NCI-H187 (cell line): ENCODE data around the gene INPP5A.
A peak's percentile ranks its signal among the peaks of the same experiment; 100 is the strongest.

Experiments
- DNase-seq, 2 experiments: peaks; one replicate each; lab custom pipeline; 2025; lab: John Stamatoyannopoulos, UW

INPP5A gene

DNA sequence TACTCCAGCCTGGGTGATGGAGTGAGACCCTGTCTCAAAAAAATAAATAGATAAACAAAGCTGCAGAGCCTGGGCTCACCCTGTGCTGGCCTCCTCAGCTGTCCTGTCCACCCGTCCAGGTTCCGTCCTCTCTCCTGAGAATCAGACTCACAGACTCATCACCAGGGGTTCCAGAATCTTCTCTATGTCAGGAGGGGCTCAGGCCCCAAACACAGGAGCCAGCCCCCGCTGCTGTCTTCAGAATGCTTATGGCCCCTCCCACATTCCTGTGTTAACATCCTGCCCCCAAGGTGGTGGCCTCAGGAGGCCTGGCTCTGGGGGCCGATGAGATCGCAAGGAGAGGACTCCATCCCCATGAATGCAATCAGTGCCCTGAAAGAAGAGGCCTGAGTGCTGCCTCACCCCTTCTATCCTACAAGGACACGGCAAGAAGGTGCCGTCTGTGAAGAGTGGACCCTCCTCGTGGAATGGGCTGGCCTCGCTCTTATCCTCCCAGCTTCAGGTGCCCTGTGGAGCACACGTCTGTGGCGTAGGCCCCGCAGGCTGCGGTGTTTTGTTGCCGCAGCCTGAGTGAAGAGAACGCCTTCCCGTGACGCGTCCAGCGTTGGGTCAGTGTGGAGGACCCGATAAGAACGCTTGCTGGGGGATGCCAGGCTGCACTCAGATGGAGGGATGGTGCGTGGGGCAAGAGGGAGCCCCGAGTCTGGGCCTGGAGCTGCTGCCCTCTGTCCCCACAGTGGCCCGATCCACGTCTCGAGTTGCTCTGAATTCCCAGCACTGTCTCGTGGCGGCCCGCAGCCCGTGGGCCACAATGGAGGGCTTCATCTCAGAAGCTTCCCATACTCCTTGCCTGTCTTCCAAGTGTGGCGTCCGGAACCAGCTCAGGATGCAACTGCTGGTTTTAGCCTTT lies 77.1 kb downstream of the INPP5A start:
- no peak for DNase-seq

DNA sequence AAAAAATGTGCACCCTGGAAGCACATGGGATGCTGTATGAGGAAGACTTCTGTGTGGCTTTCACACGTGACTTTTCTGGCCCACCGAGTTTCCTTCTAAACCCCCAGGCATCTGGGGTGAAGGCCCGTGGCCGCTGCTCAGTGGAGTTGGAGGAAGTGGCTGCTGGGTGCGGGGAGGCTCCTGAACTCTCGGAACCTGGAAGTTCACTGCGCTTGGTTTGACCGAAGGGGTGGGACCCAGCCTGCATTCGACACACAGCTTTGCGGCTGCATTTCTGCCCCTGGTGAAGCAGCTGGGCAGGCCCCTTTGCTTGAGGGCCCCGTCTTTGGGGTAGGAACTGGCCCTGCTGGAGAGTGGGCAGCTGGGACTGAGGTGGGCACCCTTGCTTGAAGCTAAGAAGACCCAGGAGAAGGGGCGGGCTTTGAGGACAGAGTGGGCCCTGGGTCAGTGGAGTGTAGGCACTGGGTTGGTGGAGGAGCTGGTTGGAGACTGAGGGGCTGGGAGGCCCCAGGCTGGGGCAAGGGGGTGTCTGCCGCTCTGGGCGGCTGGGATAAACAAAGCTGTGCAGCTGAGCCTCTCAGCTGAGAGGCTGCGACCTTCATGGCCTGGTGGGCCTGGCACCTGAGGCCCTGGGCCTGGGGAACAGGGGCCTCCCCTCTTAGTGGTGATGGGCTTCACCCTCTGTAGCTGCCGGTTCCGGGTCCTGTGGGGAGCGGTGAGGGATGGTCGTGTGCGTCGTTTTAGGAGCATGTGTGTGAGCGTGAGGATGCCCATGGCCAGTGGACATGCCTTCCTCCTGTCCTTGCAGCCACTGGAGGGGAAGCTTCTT lies 78.0 kb downstream of the INPP5A start:
- no peak for DNase-seq

DNA sequence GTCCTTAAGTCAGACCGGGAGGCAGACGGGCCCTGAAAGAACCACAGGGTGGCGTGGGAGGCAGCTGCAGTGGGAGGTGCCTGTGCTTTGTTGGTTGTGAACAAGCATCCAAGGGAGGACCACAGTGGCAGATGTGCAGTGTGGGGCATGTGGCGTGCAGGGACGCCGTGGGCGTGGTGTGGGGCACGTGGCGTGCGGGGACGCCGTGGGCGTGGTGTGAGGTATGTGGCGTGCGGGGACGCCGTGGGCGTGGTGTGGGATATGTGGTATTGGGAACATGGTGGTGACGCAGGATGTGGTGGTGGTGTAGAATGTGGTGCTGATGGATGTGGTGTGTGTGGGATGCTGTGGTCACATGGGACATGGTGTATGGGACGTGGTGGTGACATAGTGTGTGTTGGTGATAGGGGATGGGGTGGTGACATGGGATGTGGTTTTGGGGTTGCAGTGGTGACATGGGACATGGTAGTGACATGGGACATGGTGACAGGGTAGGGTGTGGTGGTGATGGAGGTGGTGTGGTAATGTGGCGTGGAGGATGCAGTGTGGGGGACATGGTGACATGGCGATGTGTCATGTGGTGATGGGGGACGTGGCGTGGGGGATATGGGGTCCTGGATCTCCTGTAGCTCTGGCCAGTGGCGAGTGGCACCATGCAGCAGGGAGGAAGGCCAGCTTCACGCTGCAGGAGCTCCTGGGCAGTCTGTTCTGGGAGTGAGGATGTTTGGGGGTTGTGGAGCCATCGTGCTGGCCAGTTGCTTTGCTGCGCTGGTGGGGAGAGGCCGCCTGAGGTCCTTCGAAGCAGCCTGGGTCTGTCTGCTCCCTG lies 78.8 kb downstream of the INPP5A start:
- no peak for DNase-seq

DNA sequence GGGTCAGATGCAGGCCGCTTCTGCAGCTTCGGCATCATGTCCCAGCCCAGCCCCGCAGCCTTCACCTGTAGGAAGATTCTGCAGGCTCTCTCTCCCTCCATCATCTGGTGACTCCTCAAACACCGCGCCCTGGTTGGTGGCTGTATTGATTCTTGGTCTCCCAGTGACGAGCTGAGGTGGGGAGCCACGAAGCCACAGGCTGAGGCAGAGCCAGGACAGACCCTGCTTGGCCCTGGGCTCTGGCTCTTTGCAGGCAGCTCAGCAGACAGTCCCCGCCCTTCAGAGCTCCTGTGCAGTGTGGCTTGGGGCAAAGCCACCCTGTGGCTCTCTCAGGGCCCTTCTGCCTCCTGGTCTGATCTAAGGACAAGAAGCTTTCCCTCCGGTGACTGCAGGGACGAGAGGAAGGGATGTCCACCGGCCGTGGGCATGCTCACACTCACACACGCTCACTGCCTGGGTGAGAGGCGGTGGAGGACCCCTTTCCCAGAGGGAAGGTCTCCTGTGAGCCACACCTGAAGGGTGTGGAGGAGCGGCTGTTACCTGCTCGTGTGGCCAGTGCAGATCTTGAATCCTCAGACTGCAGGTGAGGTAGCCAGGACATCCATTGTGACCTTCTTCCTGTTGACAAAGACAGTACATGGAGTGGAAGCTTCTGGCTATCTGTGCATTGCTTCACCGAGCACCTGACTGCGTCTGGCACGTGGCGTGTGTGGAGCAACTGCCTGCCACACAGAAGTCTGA lies 79.6 kb downstream of the INPP5A start:
- DNase-seq = no peak

DNA sequence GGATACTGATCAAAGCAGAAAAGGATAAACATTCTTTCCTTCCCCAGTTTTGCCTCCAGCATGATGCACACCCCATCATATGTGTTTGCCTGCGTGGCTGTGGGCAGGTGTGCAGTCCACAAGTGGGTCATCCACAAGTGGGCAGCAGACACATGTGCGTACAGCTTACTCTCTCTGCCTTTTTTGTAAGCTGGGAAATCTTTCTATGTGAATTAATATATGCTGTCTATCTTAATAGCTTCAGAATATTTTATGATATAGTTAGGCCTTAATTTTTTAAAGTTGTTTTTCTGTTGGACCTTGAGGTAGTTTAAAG lies 80.1 kb downstream of the INPP5A start:
- DNase-seq = no peak

DNA sequence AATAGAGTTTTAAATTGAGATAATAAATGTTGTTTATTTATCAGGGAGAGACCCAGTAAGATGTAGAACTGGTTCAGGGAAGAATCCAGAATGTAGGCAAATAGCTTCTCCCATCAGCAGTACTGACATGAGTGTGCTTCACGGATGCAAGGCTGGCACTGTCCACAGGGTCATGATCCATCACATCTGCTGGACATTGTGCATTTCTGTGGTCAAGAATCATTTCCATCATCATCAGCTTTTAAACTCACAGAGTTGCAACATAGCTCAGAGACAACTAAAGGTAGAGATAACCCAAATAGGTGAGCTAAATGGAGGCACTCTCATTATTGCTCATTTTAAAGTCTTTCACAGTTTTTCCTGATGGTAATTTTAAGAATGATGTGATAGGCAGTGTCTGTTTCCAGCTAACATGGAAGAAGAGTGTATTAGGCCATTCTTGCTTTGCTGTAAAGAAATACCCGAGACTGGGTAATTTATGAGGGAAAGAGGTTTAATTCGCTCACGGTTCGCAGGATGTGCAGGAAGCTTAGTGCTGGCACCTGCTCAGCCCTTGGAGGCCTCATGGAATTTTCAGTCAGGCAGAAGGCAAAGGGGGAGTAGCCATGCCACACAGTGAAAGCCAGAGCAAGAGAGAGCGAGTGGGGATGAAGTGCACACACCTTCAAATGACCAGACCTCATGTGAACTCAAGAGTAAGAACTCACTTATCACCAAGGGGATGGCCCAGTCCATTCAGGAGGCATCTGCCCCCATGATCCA lies 80.8 kb downstream of the INPP5A start:
- DNase-seq = no peak

DNA sequence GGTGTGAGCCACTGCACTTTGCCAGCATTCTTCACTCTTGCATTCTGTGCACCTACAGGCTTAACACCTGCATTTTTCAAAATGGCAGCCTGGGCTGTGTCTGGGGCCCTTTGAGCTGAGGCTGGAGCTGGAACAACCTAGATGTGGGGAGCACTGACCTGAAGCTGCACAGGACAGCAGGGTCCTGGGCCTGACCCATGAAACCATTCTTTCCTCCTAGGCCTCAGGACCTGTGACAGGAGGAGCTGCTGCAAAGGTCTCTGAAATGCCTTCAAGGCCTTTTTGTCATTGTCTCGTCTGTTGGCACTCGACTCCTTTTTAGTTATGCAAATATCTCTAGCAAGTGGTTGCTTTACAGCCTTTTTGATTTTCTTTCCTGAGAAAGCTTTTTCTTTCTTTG lies 82.3 kb downstream of the INPP5A start:
- no peak for DNase-seq

DNA sequence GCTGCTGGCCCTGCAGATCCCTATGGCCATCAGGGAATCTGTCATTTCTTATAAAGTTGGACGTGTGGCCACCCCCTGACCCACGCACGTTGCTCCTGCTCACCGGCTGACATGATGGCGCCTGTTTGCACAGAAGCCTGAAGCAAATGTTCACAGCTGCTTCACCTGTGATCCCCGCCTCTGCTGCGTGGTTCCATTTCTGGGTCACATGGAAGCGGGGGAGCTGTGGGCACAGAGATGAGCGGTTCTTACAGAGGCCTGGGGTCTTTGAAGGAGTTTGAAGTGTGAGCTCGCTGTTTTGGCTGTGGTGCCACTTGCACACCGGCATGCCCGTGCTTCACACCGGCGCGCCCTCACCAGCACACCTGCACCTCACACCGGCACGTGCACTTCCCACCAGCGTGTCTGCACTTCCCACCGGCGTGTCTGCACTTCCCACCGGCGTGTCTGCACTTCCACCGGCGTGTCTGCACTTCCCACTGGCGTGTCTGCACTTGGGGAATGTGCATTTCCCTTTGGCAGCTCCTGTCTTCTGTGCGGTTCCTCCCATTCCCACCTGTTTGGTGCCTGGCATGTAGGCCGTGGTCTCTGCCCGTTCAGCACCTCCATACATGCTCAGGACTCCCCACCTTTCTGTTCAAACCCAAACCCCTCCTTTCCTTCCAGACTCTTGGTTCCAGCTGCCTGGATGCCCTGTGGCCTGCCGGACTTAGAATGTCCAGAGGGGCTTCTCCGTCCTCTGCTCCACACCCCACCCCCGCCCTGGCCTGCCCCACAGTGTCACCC lies 86.7 kb downstream of the INPP5A start:
- DNase-seq = no peak

DNA sequence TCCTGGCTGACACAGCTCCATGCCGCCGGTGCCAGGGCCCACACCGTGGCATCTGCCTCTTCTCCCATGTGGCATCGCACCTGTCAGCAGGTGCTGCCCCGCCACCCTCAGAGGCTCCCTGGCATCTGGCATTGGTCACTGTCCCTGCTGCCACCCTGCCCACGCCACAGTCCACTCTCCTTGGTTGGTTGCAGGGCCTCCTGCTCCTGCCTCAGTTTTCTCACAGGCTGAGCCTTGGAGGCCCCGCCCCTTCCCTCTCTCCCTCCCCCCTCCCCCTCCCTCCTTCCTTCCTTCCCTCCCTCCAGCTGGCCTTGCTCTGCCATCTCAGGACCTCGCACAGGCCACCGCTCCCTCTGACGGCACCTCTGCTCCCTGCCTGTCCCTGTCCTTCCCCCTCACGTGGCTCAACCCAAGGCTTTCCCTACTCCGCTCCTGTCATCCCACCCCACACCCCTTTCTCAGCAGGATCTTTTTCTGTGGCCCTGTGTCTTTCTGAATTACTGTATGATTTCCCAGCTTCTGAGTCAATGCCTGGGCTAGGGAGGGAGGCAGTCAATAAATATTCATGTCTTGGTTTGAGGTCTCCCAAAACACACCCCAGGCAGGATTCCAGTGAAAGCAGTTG lies 87.4 kb downstream of the INPP5A start:
- no peak for DNase-seq

DNA sequence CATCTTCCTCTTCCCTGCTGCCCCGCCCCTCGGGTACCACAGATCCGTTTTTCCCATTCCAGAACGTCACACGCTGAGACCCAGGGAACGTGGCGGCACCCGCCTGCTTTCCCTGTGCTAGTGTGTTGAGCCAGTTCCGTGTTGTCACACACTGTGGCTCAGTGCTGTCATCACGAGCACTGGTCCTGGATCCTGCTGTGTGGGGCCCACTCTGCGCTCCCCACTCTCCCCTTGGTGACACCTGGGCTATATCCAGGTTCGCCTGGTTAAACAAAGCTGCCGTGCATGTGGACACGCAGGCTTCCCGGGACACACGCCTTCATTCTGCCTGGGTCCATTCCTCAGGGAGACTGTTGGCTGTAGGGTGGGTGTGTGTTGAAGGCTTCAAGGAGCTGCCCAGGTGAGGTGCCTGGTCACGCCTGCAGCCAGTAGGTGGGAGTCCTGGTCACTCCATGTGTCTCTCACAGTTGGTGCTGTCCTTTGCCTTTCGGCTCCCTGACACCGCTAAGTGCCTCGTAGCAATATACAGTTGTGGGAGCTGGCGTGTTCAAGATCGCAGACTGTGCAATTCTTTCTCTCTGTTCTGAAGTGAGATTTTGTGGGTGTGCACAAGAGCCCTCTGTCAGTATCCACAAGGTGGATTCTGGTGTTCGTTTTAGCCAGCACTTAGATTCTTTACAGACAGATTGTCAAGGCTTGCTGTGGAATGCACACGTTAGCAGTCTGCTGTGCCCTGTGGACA lies 88.6 kb downstream of the INPP5A start:
- DNase-seq = no peak

DNA sequence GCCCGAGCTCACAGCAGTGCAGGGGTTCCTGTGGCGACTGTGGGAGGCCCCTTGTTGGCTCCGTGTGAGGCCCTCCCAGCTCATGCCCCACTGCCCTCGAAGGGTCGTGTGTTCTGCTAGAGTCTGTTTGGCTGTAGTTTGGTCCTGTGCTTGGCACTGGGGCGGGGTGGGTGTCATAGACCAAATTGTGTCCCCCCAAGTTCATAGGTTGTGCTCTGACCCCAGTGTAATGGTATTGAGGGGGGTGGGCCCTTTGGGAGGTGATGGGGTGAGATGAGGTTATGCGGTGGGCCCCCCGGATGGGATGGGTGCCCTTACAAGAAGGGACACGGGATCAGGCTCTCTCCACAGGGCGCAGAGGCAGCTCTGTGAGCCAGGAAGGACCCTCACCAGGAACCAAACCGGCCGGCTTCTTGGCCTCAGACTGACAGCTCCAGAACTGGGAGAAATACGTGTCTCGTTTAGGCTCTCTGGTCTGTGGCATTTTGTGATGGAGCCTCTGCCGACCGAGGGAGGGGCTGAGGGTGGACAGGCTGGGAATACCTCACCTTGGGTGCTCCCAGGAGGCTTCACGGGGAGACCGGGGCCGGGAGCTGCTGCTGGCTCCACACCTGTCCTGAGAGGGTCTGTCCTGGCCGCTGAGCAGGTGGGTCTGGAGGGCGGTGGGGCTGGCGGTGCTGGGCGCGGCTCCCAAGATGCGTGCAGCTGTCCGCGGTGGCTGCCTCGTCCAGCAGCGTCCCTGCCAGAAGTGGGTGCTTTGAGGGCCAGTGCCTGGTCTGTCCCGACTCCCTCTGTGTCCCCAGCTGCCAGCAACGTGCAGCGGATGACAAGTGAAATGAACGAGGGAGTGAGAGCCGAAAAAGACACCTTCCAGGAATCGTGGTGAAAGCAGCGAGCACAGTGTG lies 89.4 kb downstream of the INPP5A start:
- no peak for DNase-seq

DNA sequence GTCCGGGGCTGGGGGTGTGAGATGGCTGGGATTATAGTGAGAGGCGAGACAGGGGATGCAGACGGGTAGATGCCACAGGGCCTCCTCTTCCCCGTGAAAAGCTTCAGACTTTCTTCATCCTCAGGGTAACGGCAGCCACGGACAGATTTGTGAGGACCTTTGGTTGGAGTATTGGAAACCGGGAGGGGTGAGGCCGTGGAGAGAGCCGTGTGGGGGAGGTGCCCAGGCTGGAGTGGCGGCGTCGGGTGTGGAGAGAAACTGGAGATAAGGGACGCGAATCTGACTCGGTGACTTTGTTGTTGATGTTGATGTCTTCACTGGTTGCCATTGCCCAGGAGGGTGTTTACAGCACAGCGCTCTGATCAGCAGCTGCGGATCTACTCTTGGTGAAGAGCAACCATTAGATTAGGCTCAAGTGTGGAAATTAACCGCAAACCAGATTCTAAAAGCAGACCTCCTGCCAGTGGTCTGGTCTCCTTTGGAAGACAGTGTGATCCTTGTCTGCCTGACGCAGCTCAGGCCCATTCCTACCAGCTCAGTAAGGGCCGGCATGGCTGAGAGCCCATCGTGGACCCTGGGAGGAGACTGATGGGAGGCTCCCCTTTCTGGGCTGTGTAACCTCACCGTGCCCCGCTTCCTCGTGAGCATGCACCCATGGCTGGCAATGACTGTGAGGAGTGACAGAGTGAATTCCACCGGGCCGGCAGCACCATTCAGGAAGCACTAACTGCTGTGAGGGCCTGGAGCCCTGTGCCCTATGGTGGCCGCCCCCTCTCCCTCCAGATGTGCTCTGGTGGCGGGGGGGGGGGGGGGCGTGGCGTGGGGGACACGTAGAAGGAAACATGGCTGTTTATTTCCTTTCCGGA lies 90.3 kb downstream of the INPP5A start:
- DNase-seq = peak in 1 of 2 experiments; percentile 7

DNA sequence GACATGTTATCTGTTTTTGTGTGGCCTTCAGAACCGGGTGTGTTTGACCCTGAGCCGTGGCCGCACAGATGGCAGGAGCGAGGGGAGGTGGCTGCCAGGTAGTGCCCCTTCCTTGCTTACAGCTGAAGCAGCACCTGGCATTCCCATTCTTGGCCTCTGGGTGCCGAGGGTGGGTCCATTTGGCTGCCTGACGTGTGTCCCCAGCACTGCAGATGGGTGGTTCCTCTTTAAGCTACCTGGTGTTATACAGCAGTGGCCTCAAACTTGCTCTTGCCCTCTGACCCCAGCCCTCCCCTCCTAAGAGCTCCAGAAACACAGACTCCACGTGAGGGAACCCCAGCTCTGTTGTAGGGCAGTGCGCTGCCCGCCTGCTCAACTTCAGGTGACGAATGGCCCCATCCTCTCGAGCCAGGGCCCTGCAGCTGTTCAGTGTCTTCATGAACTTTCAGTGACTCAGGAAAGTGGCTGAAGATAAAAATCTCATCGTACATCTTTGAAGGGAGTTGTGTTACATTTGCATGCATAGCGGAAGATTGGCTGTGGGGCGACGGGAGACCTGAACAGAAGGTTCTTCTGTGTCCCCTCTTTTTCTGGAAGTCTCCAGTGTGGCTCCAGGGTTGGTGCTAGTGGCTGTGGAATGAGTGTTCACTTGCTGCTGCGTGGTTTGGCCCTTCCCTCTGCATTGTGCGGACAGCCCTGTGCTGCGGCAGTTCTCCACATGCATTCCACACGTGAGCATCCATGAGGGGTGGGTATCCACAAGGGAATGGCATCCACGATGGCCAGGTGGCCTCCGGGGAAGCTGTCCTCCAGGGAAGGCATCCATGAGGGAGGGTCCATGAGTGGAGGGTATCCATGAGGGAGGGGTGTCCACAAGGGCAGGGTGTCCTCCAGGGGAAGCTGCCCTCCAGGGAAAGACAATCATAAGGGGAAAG lies 91.6 kb downstream of the INPP5A start:
- DNase-seq = no peak

DNA sequence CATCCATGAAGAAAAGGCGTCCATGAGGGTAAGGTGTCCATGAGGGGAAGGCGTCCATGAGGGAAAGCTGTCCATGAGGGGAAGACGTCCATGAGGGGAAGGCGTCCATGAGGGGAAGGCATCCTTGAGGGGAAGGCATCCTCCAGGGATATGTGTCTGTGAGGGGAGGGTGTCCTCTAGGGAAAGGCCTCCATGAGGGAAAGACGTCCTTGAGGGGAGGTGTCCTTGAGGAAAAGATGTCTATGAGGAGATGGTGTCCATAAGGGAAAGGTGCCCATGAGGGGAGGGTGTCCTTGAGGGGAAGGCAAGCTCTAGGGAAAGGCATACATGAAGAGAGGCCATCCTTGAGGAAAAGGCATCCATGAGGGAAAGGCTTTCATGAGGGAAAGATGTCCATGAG lies 92.6 kb downstream of the INPP5A start:
- DNase-seq = no peak

DNA sequence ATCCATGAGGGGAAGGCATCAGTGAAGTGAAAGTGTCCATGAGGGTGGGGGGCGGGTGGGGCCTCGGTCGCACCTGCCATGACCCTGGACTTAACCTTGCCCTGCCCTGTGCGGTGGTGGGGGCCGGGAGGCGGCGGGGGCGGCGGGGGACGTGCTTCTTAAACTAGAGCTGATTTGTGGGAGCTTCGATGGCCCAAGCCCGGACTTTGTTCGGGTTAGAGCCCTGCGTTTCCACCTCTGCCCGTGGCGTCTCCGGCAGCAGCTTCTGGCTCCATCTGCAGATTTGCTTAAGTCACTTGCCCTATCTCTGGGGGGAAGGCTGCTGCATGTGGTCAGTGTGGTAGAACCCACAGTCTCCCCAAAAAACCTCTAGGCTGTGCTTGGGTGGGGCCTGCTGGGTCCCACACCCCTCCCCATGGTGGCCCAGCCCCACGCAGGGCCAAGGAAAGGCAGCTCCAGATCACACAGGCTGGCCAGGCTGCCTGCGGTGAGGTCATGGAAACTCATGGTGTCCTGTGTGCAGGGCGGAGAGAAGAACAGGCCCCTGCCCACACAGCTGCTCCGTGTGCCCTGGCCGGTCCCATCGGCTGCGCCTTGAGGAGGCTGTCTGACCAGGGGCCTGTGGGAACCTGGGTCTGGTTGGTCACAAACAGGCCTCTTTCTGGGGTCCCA lies 93.2 kb downstream of the INPP5A start:
- DNase-seq = no peak
